ENCODE results near the gene COTL1.

Gene COTL1

GRCh38 chr16:84617791-84618580 is at the start of gene COTL1:
Gene COTL1 (minus strand): TSS chr16:84618078. CDS start chr16:84617914, 164 bp downstream.
- in situ Hi-C loops (cut with MboI; ENCODE audit: low sequenced_read_pairs): loop anchor here (10.0 kb wide), 1 partner anchor 103 kb away; no protein-coding TSS in a partner anchor

DNA sequence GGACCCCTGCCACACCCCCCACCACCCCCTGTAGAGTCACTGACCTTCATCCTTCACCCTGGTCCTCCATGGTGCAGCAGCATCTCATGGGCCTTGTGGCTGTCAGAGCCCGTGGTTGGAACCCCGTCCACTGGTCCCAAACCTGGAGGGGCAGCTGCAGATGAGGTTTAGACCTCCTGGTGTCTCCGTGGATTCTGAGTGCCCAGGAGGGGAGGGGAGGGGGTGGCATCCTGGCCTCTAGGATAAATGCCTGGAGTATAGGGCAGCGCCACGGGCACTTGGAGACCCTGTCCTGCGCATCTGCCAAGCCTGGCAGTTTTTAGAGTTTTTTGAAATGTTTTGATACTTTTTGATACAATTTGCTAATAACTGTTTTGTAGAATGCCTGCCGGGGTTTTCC is 48.0 kb upstream of the COTL1 start:
- in situ Hi-C loops (cut with MboI; ENCODE audit: low sequenced_read_pairs): no loop called here

DNA sequence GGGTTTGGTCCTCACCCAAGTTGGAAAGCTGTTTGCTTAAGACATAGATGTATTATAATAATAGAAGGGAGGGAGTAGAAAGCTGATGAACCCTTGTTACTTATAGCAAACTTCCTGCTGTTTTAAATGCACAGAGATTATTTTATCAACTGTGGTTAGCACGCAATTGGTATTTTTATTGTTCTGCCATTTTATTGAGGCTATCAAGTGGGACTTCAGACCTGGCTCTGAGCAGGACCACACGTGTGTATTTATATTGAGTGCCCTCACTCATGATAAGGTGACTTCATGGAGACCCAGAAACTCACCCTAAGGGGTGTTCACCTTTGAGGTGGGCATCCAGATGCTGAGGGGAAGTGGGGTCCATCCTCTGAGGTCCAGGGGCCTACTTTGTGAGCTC is 47.5 kb upstream of the COTL1 start:
- in situ Hi-C loops (cut with MboI; ENCODE audit: low sequenced_read_pairs): no loop called here

DNA sequence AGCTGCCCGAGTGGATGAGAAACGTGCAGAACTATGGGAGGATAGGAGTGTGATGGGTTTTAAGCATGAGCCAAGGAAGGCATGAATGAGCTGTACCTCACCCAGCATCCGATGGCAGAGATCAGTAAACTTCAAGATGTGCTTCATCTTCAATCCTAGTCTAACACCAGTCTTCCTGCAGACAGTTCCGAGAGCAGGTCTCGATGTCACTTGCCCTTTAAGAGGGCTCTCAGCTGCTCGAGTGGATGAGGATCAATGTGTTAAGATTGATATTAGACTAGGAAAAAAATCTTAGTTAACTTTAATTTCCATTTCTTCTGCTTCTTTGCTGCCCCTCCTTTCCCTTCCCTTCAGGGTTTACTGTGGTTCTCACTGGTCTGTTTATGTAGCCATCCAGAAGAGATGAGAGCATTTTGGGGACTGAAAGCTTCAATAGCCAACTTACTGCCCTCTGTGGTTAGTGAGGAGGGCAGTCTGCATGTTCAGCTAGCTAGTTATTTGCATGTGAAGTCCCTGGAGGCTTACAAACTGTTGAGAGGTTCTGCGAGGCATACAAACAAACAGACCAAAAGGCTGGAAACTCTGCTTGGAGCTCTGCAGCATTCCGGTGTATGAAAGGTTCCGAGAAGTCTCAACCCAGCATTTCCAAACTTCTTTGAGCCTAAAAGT is 45.7 kb upstream of the COTL1 start:
- in situ Hi-C loops (cut with MboI; ENCODE audit: low sequenced_read_pairs): no loop called here

DNA sequence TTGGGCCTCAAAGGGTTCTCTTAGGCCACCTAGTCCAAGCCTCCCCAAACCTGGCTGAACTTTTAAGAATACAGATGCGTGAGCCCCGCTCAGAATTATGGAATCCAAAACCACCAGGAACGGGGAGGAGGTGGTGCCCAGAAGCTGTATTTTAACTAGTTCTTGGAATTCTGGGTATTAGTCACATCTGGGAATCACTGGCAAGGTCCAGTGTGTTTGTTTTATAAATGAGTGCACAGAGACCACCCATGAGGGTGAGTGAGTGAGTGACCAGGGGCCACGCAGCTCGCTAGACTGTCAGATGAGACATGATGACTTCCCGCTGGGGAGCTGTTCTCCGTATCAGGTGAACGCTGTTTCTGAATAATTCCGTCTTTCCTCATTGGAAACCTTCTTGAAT is 44.6 kb upstream of the COTL1 start:
- in situ Hi-C loops (cut with MboI; ENCODE audit: low sequenced_read_pairs): no loop called here

DNA sequence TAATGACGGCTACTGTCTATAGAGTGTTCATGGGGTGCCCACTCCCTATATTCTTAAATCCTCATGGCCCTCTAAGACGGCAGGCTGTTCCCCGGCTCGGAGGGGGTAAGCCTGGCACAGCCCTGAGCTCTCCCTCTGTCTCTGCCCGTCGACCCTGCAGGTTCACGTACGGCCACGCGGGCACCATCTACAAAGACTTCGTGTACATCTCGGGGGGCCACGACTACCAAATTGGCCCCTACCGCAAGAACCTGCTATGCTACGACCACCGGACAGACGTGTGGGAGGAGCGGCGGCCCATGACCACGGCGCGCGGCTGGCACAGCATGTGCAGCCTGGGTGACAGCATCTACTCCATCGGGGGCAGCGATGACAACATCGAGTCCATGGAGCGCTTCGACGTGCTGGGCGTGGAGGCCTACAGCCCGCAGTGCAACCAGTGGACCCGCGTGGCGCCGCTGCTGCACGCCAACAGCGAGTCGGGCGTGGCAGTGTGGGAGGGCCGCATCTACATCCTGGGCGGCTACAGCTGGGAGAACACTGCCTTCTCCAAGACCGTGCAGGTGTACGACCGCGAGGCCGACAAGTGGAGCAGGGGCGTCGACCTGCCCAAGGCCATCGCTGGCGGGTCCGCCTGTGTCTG is 43.7 kb upstream of the COTL1 start:
- in situ Hi-C loops (cut with MboI; ENCODE audit: low sequenced_read_pairs): no loop called here

- in situ Hi-C loops (cut with MboI; ENCODE audit: low sequenced_read_pairs): no loop called here
Observed at GRCh38 chr16:84660973-84661372, 43.1 kb upstream of the COTL1 start.

DNA sequence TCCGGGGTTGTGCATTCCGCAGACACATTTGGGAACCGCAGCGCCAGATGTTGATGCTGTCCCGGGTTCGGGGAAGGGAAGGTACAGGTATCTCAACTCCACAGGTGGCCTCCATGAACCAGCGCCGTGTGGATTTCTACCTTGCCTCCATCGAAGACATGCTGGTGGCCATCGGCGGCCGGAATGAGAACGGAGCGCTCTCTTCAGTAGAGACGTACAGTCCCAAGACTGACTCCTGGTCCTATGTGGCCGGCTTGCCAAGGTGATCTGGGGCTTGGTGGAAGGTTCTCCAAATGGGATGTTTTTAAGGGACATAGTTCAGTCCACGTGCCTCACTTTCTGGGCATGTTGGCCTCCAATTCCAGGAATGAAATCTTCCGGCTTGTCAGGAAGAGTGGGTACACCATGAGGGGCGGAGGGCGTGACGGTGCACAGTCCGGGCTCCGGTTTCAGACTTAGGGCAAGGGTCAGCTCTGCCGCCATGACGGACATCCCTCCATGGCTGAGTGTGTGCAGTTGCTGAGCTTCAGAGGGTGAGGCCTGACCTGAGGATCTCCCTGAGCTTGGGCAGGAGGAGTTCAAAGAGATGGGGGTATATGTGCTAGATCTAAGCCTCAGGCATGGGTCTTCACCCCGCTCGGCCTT is 41.9 kb upstream of the COTL1 start:
- in situ Hi-C loops (cut with MboI; ENCODE audit: low sequenced_read_pairs): no loop called here

DNA sequence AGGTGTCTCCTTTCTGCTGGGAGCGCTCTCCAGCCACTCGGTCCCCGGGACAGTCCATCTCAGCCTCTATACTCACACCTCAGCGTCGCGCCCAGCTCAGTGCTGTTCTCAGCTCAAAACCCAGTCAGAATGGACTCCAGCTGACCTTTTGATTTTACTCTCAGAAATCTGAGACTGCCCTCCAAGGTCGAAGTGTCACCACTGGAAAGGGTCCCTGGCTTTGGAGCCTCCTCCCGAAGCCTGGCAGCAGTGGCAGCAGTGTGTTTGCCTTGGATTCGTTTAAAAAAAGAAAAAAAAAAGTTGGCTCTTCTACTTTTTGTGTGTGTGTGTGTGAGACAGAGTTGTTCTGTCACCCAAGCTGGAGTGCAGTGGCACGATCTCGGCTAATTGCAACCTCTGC is 40.8 kb upstream of the COTL1 start:
- in situ Hi-C loops (cut with MboI; ENCODE audit: low sequenced_read_pairs): no loop called here

DNA sequence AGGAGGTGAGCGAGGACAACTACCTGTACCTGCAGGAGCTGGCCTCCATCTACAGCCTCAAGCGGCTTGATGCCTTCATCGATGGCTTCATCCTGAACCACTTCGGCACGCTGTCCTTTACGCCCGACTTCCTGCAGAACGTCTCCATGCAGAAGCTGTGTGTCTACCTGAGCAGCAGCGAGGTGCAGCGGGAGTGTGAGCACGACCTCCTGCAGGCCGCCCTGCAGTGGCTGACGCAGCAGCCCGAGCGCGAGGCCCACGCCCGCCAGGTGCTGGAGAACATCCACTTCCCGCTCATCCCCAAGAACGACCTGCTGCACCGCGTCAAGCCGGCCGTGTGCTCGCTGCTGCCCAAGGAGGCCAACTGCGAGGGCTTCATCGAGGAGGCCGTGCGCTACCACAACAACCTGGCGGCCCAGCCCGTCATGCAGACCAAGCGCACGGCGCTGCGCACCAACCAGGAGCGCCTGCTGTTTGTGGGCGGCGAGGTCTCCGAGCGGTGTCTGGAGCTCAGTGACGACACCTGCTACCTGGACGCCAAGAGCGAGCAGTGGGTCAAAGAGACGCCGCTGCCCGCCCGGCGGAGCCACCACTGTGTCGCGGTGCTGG is 39.5 kb upstream of the COTL1 start:
- in situ Hi-C loops (cut with MboI; ENCODE audit: low sequenced_read_pairs): no loop called here

DNA sequence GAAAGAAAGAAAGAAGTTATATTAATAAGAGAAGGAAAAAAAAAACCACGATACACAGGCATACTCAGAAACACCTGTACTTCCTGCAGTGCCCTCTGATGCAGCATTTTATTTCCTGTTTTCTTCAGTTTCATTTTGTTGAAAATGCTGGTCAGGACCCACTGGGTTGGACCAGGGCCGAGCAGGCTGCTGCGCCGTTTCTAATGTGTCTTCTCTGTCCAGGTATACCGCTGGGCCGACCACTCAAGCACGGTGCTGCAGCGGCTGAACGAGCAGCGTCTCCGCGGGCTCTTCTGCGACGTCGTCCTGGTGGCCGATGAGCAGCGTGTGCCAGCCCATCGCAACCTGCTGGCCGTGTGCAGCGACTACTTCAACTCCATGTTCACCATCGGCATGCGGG is 38.8 kb upstream of the COTL1 start:
- in situ Hi-C loops (cut with MboI; ENCODE audit: low sequenced_read_pairs): no loop called here

GRCh38 chr16:84654998-84655397 is 37.1 kb upstream of the COTL1 start:
- in situ Hi-C loops (cut with MboI; ENCODE audit: low sequenced_read_pairs): no loop called here

DNA sequence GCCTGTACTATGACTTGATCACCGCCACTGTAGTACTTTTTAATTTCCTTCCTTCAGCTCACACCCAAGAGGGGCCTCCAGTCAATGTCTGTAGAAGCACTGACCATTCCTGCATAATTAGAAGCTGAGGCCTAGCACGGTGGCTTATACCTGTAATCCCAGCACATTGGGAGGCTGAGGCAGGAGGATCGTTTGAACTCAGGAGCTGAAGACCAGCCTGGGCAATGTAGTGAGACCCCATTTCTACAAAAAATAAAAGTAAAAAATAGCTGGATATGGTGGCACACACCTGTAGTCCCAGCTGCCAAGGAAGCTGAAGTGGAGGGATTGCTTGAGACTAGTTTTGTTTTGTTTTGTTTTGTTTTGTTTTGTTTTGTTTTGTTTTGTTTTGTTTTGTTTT is 36.4 kb upstream of the COTL1 start:
- in situ Hi-C loops (cut with MboI; ENCODE audit: low sequenced_read_pairs): no loop called here

DNA sequence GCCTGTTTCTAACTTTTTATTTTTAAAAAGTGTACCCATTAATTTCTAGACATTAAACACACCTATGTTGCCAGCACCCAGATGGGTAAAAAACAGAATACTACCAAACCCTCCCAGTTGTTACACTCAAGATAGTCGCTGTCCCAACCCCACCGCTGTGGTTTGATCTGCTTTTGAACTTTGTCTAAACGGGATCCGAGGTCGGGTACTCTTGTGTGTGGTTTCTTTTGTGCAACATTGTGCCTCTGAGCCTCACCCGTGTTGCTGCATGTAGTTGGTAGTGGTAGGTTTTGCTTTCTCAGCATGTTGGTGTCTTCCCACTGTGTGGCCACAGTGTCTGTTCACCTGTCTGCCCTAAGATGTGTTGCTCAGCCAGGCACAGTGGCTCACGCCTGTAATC is 34.7 kb upstream of the COTL1 start:
- in situ Hi-C loops (cut with MboI; ENCODE audit: low sequenced_read_pairs): no loop called here

GRCh38 chr16:84650062-84650991 is 32.4 kb upstream of the COTL1 start:
- in situ Hi-C loops (cut with MboI; ENCODE audit: low sequenced_read_pairs): no loop called here

- in situ Hi-C loops (cut with MboI; ENCODE audit: low sequenced_read_pairs): loop anchor here (25.0 kb wide), 1 partner anchor 313 kb away; no protein-coding TSS in a partner anchor
Observed at GRCh38 chr16:84649511-84649861, 31.6 kb upstream of the COTL1 start.

- in situ Hi-C loops (cut with MboI; ENCODE audit: low sequenced_read_pairs): loop anchor here (25.0 kb wide), 1 partner anchor 313 kb away; no protein-coding TSS in a partner anchor
Observed at GRCh38 chr16:84648595-84649510, 31.0 kb upstream of the COTL1 start.

DNA sequence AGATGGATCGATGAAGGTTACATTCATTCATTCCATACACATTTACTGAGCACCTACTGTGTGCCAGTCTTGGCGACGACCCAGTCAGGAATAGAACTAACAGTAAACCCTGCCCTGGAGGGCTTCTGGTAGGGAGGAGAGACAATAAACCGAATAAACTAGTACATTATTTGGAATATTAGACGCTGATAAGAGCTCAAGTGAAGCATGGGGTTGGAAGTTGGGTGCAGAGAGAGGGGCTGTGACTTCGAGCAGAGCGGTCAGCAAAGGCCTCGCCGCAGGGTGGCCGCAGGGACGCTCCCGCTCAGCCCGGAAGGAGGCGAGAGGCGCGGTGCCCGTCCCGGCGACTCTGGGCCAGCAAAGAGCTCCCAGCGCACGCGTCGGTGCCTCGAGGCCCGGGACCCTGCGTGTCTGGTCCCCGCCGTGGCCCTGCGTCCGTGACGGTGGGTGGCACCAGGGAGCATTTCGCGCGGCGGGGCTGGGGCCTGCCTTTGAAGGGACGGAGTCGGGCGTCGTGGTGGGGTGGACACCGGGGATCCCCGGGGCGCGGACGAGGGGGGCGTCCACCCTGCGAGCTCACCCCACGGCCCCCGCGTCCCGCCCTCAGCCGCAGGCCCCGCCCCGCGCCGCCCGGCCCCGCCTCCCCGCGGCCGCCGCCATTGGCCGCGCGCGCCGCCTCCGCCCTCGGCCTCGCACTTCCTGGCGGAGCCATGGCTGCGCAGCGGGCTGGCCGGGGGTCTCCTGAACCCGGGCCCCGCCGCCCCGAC is 30.1 kb upstream of the COTL1 start, which contains the start of gene KLHL36:
Gene KLHL36, plus strand, starts transcription at position 684 of the 767 bp plus-strand sequence. CDS start 2,357 bp downstream, outside the sequence.
- in situ Hi-C loops (cut with MboI; ENCODE audit: low sequenced_read_pairs): loop anchor here (25.0 kb wide), 1 partner anchor 314 kb away; no protein-coding TSS in a partner anchor
